Liver (tissue), 3 donors: ENCODE data around the gene CHCHD1.

Experiments
- HNF4G ChIP-seq: IDR thresholded peaks from 2 replicates; pipeline ENCODE4 v1.6.1; 2016; ENCODE audit warnings: antibody characterized with exemption
- TF ChIP-seq, protein P1 (sequence below): fragments of 150-350 bp; IDR thresholded peaks from 2 replicates; pipeline ENCODE4 v1.5.1; 2017; ENCODE audit warnings: improper control_type of control experiment, low read depth, low read length; ENCODE audit not compliant: missing input control
- donor health status: healthy.
- donor health status: healthy.

DNA sequence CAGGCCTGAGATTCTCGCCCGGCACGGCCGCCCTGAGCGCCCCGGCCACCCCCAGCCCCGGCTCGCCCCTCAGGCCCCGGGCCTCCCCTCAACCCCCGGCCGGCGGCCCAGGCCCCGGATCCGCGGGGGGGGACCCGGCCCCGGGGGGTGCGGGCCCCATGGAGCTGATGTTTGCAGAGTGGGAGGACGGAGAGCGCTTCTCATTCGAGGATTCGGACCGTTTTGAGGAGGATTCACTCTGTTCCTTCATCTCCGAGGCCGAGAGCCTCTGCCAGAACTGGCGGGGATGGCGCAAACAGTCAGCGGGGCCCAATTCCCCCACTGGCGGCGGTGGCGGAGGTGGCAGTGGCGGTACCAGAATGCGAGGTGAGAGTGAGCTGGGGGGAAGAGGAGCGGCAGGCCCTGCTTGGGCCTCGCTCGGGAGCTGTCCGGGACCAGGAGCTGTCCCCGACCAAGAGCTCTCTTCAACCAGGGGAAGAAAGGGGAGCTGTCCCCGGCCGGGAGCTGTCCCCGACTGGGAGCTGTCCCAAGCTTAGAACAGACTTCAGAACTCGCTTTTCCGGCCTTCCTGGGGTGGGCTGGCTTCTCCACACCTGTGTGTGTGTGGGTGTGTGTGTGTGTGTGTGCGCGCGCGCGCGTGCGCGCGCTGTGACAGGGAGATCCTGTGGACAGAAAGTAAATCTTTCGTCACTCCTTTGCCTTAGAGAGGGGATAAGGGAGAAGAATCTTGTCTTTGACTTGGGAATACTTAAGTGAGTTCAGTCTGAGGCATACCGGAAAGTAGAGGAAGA is 4.1 kb downstream of the CHCHD1 start:
- TF ChIP-seq, protein P1, sequence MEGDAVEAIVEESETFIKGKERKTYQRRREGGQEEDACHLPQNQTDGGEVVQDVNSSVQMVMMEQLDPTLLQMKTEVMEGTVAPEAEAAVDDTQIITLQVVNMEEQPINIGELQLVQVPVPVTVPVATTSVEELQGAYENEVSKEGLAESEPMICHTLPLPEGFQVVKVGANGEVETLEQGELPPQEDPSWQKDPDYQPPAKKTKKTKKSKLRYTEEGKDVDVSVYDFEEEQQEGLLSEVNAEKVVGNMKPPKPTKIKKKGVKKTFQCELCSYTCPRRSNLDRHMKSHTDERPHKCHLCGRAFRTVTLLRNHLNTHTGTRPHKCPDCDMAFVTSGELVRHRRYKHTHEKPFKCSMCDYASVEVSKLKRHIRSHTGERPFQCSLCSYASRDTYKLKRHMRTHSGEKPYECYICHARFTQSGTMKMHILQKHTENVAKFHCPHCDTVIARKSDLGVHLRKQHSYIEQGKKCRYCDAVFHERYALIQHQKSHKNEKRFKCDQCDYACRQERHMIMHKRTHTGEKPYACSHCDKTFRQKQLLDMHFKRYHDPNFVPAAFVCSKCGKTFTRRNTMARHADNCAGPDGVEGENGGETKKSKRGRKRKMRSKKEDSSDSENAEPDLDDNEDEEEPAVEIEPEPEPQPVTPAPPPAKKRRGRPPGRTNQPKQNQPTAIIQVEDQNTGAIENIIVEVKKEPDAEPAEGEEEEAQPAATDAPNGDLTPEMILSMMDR: no peak
- no peak for TF ChIP-seq HNF4G
